ENCODE data around the gene FOXP2.

DNA sequence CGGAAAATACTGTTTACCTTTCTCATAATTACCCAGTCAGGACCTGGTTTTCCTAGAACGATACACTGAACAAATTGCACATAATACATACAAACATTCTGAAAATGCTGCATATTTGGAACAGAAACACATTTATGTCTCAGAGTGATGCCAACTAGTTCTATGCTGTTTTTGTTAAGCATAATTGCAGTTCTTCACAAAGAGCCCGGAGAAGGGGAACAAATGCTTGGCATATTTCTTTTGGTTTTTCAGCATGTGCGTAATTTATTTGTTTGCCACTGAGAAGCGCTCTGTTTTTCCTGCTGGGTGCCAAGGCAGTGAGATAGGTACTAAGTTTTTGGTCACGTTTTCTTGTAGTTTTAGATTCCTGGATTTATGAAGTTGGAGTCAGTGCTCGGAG is 326.3 kb downstream of the FOXP2 start:
- TF ChIP-seq CREB5 (CRISPR knock-in tag; IDR thresholded peaks at IDR 0.05; ENCODE audit: low read depth), result no peak
- TF ChIP-seq ZFP30 (CRISPR knock-in tag; IDR thresholded peaks at IDR 0.05), result no peak
